Naive thymus-derived CD4-positive, alpha-beta T cell (primary cell): Measurements from ENCODE around the gene BORCS6. TPM values are rescaled to one million over a fixed set of nuclear protein-coding genes. Genes with fewer than 3 reads are reported as not detected.
A peak's percentile ranks its signal among the peaks of the same experiment; 100 is the strongest.

Experiments
- ATAC-seq: fragments of 150-1000 bp; cut with Tn5 transposase; 2 replicates; pipeline ENCODE4 v1.10.0; 2021; ENCODE audit warnings: mild to moderate bottlenecking, moderate library complexity
- CTCF ChIA-PET: fragments of 350-600 bp; sonication (Branson Sonifier 250); formaldehyde crosslinking; loops from one replicate; lab custom pipeline; 2021; ENCODE audit warnings: antibody characterized with exemption; lab: Charles Lee
- POLR2A ChIA-PET: fragments of 350-600 bp; sonication (Branson Sonifier 250); formaldehyde crosslinking; loops from one replicate; lab custom pipeline; 2021; ENCODE audit warnings: antibody characterized with exemption, inconsistent platforms; lab: Charles Lee
- DNase-seq, 9 donors: peaks; one replicate each; pipeline versions ENCODE4 v3.0.0 to v3.0.0-alpha.2; 2020 to 2022; ENCODE audit warnings: mixed read lengths in 1 of 9
- H3K27ac ChIP-seq: one replicate; pipeline ENCODE4 v1.7.0; 2013; ENCODE audit warnings: mild to moderate bottlenecking, low read depth, low read length, moderate library complexity
- H3K27me3 ChIP-seq, 2 donors: one replicate each; pipeline ENCODE4 v1.7.0; 2013; ENCODE audit warnings: low read length in 2 of 2, mild to moderate bottlenecking in 2 of 2, moderate library complexity in 2 of 2; ENCODE audit not compliant: control insufficient read depth in 2 of 2, insufficient read depth in 2 of 2
- H3K36me3 ChIP-seq, 3 experiments: 1 replicate in 2 of 3; 2 replicates in 1 of 3; pipeline ENCODE4 v1.7.0; 2013; ENCODE audit warnings: low read length in 3 of 3, mild to moderate bottlenecking in 3 of 3, moderate library complexity in 1 of 3; ENCODE audit not compliant: insufficient read depth in 3 of 3, control insufficient read depth in 2 of 3
- H3K4me1 ChIP-seq, 2 donors: one replicate each; pipeline ENCODE4 v1.7.0; 2013; ENCODE audit warnings: low read length in 2 of 2, mild to moderate bottlenecking in 2 of 2, moderate library complexity in 1 of 2; ENCODE audit not compliant: control insufficient read depth in 2 of 2, insufficient read depth in 2 of 2
- H3K4me3 ChIP-seq: 2 replicates; pipeline ENCODE4 v1.7.0; 2013; ENCODE audit warnings: mild to moderate bottlenecking, low read length
- H3K9me3 ChIP-seq, 3 experiments: 1 replicate in 2 of 3; 2 replicates in 1 of 3; pipeline ENCODE4 v1.7.0; 2013; ENCODE audit warnings: low read length in 3 of 3; ENCODE audit not compliant: control insufficient read depth in 2 of 3
- H3K27ac Mint-ChIP-seq, 9 donors: one replicate each; pipeline ENCODE4 v1.8.0; 2020 to 2022; ENCODE audit warnings: mixed read lengths in 9 of 9, mild to moderate bottlenecking in 8 of 9, moderate library complexity in 5 of 9, inconsistent platforms in 2 of 9
- H3K27me3 Mint-ChIP-seq, 5 donors: one replicate each; pipeline ENCODE4 v1.8.0; 2021 to 2022; ENCODE audit warnings: mixed read lengths in 5 of 5, mild to moderate bottlenecking in 1 of 5
- H3K36me3 Mint-ChIP-seq, 5 donors: one replicate each; pipeline ENCODE4 v1.8.0; 2020 to 2022; ENCODE audit warnings: mixed read lengths in 5 of 5, mild to moderate bottlenecking in 3 of 5, inconsistent platforms in 1 of 5
- H3K4me1 Mint-ChIP-seq, 7 donors: one replicate each; pipeline ENCODE4 v1.8.0; 2020 to 2022; ENCODE audit warnings: mixed read lengths in 7 of 7, mild to moderate bottlenecking in 3 of 7, inconsistent platforms in 1 of 7
- H3K4me3 Mint-ChIP-seq, 10 donors: one replicate each; pipeline ENCODE4 v1.8.0; 2020 to 2022; ENCODE audit warnings: mild to moderate bottlenecking in 10 of 10, mixed read lengths in 10 of 10, moderate library complexity in 6 of 10, inconsistent platforms in 2 of 10
- H3K9me3 Mint-ChIP-seq, 11 donors: one replicate each; pipeline ENCODE4 v1.8.0; 2020 to 2022; ENCODE audit warnings: mixed read lengths in 11 of 11, mild to moderate bottlenecking in 4 of 11, inconsistent platforms in 1 of 11, moderate library complexity in 1 of 11
- intact Hi-C, 2 donors: fragments of 100-400 bp; cut with micrococcal nuclease; formaldehyde crosslinking; loops; one replicate each; pipeline ENCODE4 v1.15.1; 2023
- polyA plus RNA-seq, 2 donors: library from polyadenylated mRNA; unstranded; fragments of 300-500 nt; fragmentation: Illumina TruSeq; gene quantifications; one replicate each; pipeline ENCODE4 v1.2.3, GENCODE V29; 2021
- total RNA-seq, 6 experiments: library from RNA in 5 of 6; stranded (reverse) in 5 of 6; gene quantifications; 1 replicate in 5 of 6; 2 replicates in 1 of 6; pipeline ENCODE4 v1.2.3 and lab custom pipeline; 2021 to 2026

BORCS6 gene
- total and polyA plus RNA-seq, 7 experiments from 2014 or later = 5.4 to 23.7 (median 15.8) TPM

GRCh38 chr17:8231701-8232100 is 41.7 kb upstream of the BORCS6 start:
- no peak for DNase-seq
- Histone ChIP-seq H3K9me3 (no peaks in the 10 kb centered on the region), H3K4me1 (peaks cover 5 to 9% of the 10 kb centered on the region in 2 donors), H3K4me3 (no peak overlapping the region), H3K36me3 (peaks cover 74 to 98% (median 85%) of the 10 kb centered on the region in 3 experiments), H3K27ac (no peak overlapping the region), H3K27me3 (no peaks in the 10 kb centered on the region)
- peak overlapping the region in 2 of 9 donors; percentile 21 to 52 for H3K27ac Mint-ChIP-seq
- H3K4me3 Mint-ChIP-seq = no peak overlapping the region
- no peaks in the 10 kb centered on the region for H3K27me3 Mint-ChIP-seq
- peaks cover 37 to 87% (median 51%) of the 10 kb centered on the region in 5 donors for H3K36me3 Mint-ChIP-seq
- CTCF ChIA-PET = no interaction called here
- ATAC-seq = no peak
- peaks cover 0 to 6% (median 0%) of the 10 kb centered on the region in 11 donors for H3K9me3 Mint-ChIP-seq
- intact Hi-C loops = no loop called here
- POLR2A ChIA-PET = interaction anchor here (0.6 to 9.3 kb wide), 6 partner anchors 7 to 93 kb away, joined by 3 to 93 read pairs (median 18); partner anchors contain the start of genes CTC1 and PFAS
- H3K4me1 Mint-ChIP-seq = peaks cover 11 to 46% (median 31%) of the 10 kb centered on the region in 7 donors

- Histone ChIP-seq H3K27me3 (no peaks in the 10 kb centered on the region), H3K4me3 (no peak overlapping the region), H3K36me3 (peaks cover 40 to 53% (median 44%) of the 10 kb centered on the region in 3 experiments), H3K27ac (peak overlapping the region; percentile 33), H3K4me1 (peaks cover 23 to 26% of the 10 kb centered on the region in 2 donors), H3K9me3 (no peaks in the 10 kb centered on the region)
- Mint-ChIP-seq H3K27ac (peak overlapping the region; percentile 77 to 100 (median 91)), H3K27me3 (peaks cover 0 to 6% (median 0%) of the 10 kb centered on the region in 5 donors), H3K4me1 (peaks cover 29 to 71% (median 54%) of the 10 kb centered on the region in 7 donors), H3K9me3 (peaks cover 0 to 21% (median 0%) of the 10 kb centered on the region in 11 donors), H3K4me3 (peak overlapping the region in 8 of 10 donors; percentile 17 to 70 (median 60)), H3K36me3 (peaks cover 28 to 56% (median 37%) of the 10 kb centered on the region in 5 donors)
- DNase-seq (no peak), ATAC-seq (no peak)
- CTCF ChIA-PET = interaction anchor here (7.2 kb wide), 1 partner anchor 20 kb away, joined by 70 read pairs; the partner anchor contains the start of genes CTC1 and PFAS
- intact Hi-C loops = loop anchor here (10.0 kb wide), 5 partner anchors 158 to 1212 kb away; partner anchors contain the start of genes CCDC42 (in 1 of the 2), CHD3 (in 1 of the 2), NDEL1 (in 1 of the 2) and RNASEK (in 1 of the 2)
- POLR2A ChIA-PET = interaction anchor here (1.2 to 10.9 kb wide), 6 partner anchors 8 to 88 kb away, joined by 3 to 436 read pairs (median 124); partner anchors contain the start of genes BORCS6, CTC1, PFAS and SLC25A35
Observed at GRCh38 chr17:8227238-8227581, 37.2 kb upstream of the BORCS6 start.

- peaks cover 0 to 10% (median 0%) of the 10 kb centered on the region in 5 donors for H3K27me3 Mint-ChIP-seq
- peaks cover 28 to 56% (median 36%) of the 10 kb centered on the region in 5 donors for H3K36me3 Mint-ChIP-seq
- CTCF ChIA-PET = interaction anchor here (7.2 kb wide), 1 partner anchor 20 kb away, joined by 70 read pairs; the partner anchor contains the start of genes CTC1 and PFAS
- H3K9me3 ChIP-seq = no peaks in the 10 kb centered on the region
- intact Hi-C loops = loop anchor here (1.0 to 10.0 kb wide), 6 partner anchors 107 to 1212 kb away; partner anchors contain the start of genes CCDC42 (in 1 of the 2), CHD3 (in 1 of the 2), NDEL1 (in 1 of the 2) and RNASEK (in 1 of the 2)
- H3K27ac ChIP-seq = peak overlapping the region; percentile 54
- DNase-seq (peak in 1 of 9 donors; percentile 66), ATAC-seq (no peak)
- H3K4me3 ChIP-seq = no peak overlapping the region
- H3K4me3 Mint-ChIP-seq = peak overlapping the region; percentile 57 to 72 (median 68)
- POLR2A ChIA-PET = interaction anchor here (1.2 to 10.9 kb wide), 8 partner anchors 9 to 88 kb away, joined by 3 to 436 read pairs (median 102); partner anchors contain the start of genes AURKB, BORCS6, CTC1 and PFAS
- peaks cover 35 to 48% (median 38%) of the 10 kb centered on the region in 3 experiments for H3K36me3 ChIP-seq
- peaks cover 29 to 74% (median 54%) of the 10 kb centered on the region in 7 donors for H3K4me1 Mint-ChIP-seq
- peaks cover 23 to 26% of the 10 kb centered on the region in 2 donors for H3K4me1 ChIP-seq
- H3K27me3 ChIP-seq = no peaks in the 10 kb centered on the region
- H3K9me3 Mint-ChIP-seq = peaks cover 0 to 25% (median 0%) of the 10 kb centered on the region in 11 donors
- peak overlapping the region; percentile 77 to 100 (median 91) for H3K27ac Mint-ChIP-seq
Observed at GRCh38 chr17:8226536-8227237, 36.7 kb upstream of the BORCS6 start.

GRCh38 chr17:8225813-8226535 is 36.0 kb upstream of the BORCS6 start:
- H3K36me3 Mint-ChIP-seq = peaks cover 28 to 54% (median 32%) of the 10 kb centered on the region in 5 donors
- H3K4me1 Mint-ChIP-seq = peaks cover 29 to 75% (median 56%) of the 10 kb centered on the region in 7 donors
- H3K4me1 ChIP-seq = peaks cover 23 to 26% of the 10 kb centered on the region in 2 donors
- H3K4me3 ChIP-seq = no peak overlapping the region
- H3K27ac ChIP-seq = peak overlapping the region; percentile 54
- intact Hi-C loops = loop anchor here (1.0 to 10.0 kb wide), 6 partner anchors 107 to 1211 kb away; partner anchors contain the start of genes CCDC42 (in 1 of the 2), CHD3 (in 1 of the 2), NDEL1 (in 1 of the 2) and RNASEK (in 1 of the 2)
- POLR2A ChIA-PET = interaction anchor here (0.6 to 10.9 kb wide), 12 partner anchors 9 to 791 kb away, joined by 3 to 436 read pairs (median 42); partner anchors contain the start of genes AURKB, BORCS6, CTC1 and PFAS
- CTCF ChIA-PET = interaction anchor here (1.2 to 7.2 kb wide), 3 partner anchors 21 to 75 kb away, joined by 3 to 70 read pairs (median 3); partner anchors contain the start of genes CTC1 and PFAS
- peak overlapping the region; percentile 77 to 100 (median 91) for H3K27ac Mint-ChIP-seq
- H3K27me3 ChIP-seq = no peaks in the 10 kb centered on the region
- DNase-seq (peak; percentile 31 to 89 (median 79)), ATAC-seq (peak; percentile 8)
- H3K9me3 Mint-ChIP-seq = peaks cover 0 to 30% (median 0%) of the 10 kb centered on the region in 11 donors
- H3K9me3 ChIP-seq = no peaks in the 10 kb centered on the region
- peak overlapping the region; percentile 23 to 72 (median 68) for H3K4me3 Mint-ChIP-seq
- H3K36me3 ChIP-seq = peaks cover 30 to 41% (median 35%) of the 10 kb centered on the region in 3 experiments
- H3K27me3 Mint-ChIP-seq = peaks cover 0 to 13% (median 0%) of the 10 kb centered on the region in 5 donors

- no peaks in the 10 kb centered on the region for H3K9me3 ChIP-seq
- peaks cover 0 to 35% (median 0%) of the 10 kb centered on the region in 11 donors for H3K9me3 Mint-ChIP-seq
- ATAC-seq (no peak), DNase-seq (no peak)
- H3K27ac ChIP-seq = peak overlapping the region; percentile 42
- H3K27me3 ChIP-seq = no peaks in the 10 kb centered on the region
- H3K4me3 ChIP-seq = no peak overlapping the region
- peaks cover 23 to 53% (median 30%) of the 10 kb centered on the region in 5 donors for H3K36me3 Mint-ChIP-seq
- peaks cover 32 to 83% (median 62%) of the 10 kb centered on the region in 7 donors for H3K4me1 Mint-ChIP-seq
- H3K4me3 Mint-ChIP-seq = peak overlapping the region; percentile 11 to 97 (median 66)
- H3K27me3 Mint-ChIP-seq = peaks cover 0 to 17% (median 0%) of the 10 kb centered on the region in 5 donors
- H3K27ac Mint-ChIP-seq = peak overlapping the region; percentile 83 to 100 (median 96)
- POLR2A ChIA-PET = interaction anchor here (0.5 to 10.9 kb wide), 17 partner anchors 8 to 790 kb away, joined by 3 to 436 read pairs (median 19); partner anchors contain the start of genes ALOXE3, AURKB, BORCS6 and CTC1
- intact Hi-C loops = loop anchor here (5.0 to 10.0 kb wide), 6 partner anchors 53 to 1210 kb away; partner anchors contain the start of genes CCDC42 (in 1 of the 2), CHD3 (in 1 of the 2), NDEL1 (in 1 of the 2) and RNASEK (in 1 of the 2)
- CTCF ChIA-PET = interaction anchor here (1.2 to 7.2 kb wide), 3 partner anchors 22 to 76 kb away, joined by 3 to 70 read pairs (median 3); partner anchors contain the start of genes CTC1 and PFAS
- H3K4me1 ChIP-seq = peaks cover 23 to 26% of the 10 kb centered on the region in 2 donors
- peaks cover 22 to 33% (median 29%) of the 10 kb centered on the region in 3 experiments for H3K36me3 ChIP-seq
Observed at GRCh38 chr17:8224891-8225812, 35.2 kb upstream of the BORCS6 start.
